OCI-LY7 (cell line): ENCODE data around the gene LILRB2.
"Not testable (repeated sequence)": the region's sequence is repeated elsewhere in the genome, so short reads cannot be mapped to it uniquely, and the experiment has no call there.

Experiments used
- EZH2phosphoT487 ChIP-seq: fragments of 200-600 bp; sonication (generic); IDR thresholded peaks from 2 replicates; pipeline ENCODE4 v1.6.1; 2018; ENCODE audit warnings: low read depth, borderline replicate concordance, mild to moderate bottlenecking, mixed run types, antibody characterized with exemption, low read length, moderate library complexity, mixed read lengths
- TF ChIP-seq, protein P1 (sequence below): fragments of 200-600 bp; sonication (generic); conservative IDR thresholded peaks from 2 replicates; pipeline ENCODE4 v1.5.1; 2014; ENCODE audit warnings: mild to moderate bottlenecking, antibody characterized with exemption, low read length, moderate library complexity, mixed read lengths

DNA sequence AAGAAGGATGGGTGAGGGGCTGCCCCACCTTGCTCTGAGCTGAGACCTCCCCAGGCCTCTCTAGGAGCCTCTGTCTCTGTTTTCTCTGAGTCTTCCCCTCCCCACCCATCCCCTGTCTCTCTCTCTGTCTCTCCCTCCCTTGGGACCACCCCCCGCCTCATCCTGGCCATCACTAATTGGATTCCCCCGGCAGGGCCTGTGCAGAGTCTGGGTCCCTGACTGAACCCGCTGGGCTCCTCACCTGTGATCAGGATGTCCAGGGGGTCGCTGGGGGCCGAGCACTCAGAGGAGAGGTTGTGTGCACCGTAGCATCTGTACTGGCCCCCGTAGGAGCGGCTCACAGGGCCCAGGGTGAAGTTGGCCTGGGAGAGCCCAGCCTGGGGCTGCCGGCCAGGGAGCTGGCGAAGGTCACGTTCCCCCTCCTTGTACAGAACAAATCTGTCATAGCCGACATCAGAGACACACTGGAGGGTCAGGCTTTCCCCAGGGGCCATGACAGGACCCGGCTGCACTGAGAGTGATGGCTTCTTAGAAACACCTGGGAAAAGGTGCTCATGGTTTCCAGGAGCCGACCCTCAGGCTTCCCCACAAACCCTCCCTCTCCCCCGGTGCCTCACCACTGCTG lies 2.2 kb downstream of the LILRB2 start:
- TF ChIP-seq, protein P1, sequence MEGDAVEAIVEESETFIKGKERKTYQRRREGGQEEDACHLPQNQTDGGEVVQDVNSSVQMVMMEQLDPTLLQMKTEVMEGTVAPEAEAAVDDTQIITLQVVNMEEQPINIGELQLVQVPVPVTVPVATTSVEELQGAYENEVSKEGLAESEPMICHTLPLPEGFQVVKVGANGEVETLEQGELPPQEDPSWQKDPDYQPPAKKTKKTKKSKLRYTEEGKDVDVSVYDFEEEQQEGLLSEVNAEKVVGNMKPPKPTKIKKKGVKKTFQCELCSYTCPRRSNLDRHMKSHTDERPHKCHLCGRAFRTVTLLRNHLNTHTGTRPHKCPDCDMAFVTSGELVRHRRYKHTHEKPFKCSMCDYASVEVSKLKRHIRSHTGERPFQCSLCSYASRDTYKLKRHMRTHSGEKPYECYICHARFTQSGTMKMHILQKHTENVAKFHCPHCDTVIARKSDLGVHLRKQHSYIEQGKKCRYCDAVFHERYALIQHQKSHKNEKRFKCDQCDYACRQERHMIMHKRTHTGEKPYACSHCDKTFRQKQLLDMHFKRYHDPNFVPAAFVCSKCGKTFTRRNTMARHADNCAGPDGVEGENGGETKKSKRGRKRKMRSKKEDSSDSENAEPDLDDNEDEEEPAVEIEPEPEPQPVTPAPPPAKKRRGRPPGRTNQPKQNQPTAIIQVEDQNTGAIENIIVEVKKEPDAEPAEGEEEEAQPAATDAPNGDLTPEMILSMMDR = not testable (repeated sequence)
- TF ChIP-seq EZH2phosphoT487 = not testable (repeated sequence)
